Activated CD4-positive, alpha-beta T cell treated with anti-CD3 and anti-CD28 coated beads for 1 hour (primary cell): ENCODE measurements around the gene RASSF7.
"Not testable (repeated sequence)": the region's sequence is repeated elsewhere in the genome, so short reads cannot be mapped to it uniquely, and the experiment has no call there.

Source experiments
- DNase-seq: peaks from one replicate; pipeline ENCODE4 v3.0.0-alpha.2; 2020

The RASSF7 gene, protein sequence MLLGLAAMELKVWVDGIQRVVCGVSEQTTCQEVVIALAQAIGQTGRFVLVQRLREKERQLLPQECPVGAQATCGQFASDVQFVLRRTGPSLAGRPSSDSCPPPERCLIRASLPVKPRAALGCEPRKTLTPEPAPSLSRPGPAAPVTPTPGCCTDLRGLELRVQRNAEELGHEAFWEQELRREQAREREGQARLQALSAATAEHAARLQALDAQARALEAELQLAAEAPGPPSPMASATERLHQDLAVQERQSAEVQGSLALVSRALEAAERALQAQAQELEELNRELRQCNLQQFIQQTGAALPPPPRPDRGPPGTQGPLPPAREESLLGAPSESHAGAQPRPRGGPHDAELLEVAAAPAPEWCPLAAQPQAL

DNA sequence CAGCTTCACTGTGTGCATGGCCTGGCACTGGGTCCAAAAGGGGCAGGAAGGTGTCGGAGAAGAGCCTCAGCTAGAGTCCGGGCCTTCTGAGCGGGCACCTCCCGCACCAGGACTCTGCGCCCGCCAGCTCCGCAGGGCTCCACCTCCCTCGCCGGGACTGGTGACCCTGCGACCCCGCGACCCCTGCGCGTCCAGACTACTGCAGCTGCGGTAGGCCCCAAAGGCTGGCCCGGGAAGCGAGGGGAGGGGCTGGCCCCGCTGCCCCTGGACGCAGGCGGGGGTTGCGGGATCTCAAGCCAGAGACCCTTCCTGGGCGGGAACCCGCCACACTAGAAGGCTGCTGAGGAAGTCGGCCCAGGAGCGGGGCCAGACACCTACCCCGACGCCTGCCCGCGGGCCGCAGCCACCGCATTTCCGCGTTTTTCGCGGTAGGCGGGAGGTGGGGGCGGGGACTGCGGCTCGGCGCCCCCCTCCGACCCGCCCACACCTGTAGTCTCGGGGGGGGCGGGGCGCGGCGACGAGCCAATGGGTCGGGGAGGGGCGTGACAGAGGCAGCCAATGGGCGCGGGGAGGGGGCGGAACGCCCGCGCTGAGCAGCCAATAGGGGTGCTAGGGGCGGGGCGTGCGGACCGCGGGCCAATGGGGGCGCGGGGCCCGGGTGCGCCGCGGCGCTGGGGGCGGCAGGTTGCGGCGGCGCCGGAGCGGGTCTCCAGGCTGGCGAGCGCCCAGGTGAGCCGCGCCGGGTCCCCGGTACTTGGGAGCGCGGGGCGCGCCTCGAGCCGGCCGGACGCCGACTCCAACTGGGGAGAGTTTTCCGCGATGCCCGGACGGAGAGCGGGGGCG, at the start of gene RASSF7, which contains the start of gene LMNTD2:
RASSF7 (plus strand) TSS at position 666 of the 843 bp plus-strand sequence. CDS start 799 bp downstream, outside the sequence.
LMNTD2 (minus strand) TSS at position 434 of the 843 bp plus-strand sequence; CDS start at position 412, 22 bp downstream.
- DNase-seq = peak; percentile 96

DNA sequence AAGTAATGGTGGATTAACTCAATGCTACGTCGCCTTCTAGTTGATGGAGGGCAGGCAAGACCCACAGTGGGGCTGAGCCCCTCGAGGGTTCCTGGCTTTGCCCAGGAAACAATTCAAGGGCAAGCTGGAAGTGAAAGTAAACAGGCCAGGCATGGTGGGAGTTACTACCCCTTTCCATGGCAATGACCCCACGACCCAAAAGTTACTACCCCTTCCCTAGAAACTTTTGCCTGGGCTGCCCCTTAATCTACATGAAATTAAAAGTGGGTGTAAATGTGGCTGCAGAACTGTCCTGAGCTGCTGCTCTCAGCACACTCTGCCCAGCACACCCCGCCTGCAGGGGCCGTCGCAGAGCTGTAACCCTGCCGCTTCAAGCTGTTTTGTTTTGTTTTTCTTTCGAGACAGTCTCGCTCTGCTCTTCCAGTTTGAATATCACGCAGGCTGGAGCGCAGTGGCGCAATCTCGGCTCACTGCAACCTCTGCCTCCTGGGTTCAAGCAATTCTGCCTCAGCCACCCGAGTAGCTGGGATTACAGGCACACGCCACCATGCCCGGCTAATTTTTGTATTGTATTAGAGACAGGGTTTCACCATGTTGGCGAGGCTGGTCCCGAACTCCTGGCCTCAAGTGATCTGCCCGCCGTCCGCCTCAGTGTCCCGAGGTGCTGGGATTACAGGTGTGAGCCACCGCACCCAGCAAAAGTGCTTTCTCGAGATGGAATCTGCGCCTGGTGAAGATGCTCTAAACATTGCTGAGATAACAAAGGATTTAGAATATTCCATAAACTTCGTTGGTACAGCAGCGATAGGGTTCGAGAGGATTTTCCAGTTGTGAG, 47.8 kb upstream of the RASSF7 start:
- DNase-seq = no peak

DNA sequence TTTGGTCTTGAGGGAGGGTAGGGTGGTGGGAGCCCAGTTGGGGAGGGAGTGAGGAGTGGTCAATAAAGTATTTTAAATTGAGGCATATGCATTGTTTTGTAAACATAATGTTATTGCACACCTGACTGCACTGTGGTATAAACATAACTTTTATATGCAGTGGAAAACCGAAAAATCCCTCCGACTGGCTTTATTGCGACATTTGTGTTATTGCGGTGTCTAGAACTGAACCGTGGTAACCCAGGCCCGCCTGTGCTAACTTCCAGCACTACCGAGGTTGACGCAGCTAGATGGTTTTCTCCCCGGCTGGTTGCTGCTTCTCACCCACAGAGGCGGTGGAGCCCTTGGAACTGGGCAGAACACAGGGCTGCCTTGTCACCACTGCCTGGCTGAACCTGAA, 46.2 kb upstream of the RASSF7 start:
- DNase-seq = no peak

DNA sequence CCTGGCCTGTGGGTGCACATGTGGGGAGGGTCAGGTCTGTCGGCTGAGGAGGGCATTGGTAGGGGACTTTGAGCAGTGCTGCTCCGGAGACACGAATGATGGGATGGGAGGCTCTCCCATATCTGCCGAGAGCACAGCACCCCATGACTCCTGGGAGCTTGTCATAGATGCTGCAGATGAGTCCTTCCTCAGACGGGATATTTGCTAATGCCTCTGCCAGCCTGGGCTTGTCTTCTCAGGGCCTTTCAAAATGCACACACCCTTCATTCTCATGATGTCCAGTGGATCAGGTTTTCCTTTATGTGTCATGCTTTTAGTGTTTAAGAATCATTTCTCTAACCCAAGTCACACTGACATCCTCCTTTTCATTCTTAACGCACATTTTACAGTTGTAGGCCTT, 45.6 kb upstream of the RASSF7 start:
- no peak for DNase-seq

DNA sequence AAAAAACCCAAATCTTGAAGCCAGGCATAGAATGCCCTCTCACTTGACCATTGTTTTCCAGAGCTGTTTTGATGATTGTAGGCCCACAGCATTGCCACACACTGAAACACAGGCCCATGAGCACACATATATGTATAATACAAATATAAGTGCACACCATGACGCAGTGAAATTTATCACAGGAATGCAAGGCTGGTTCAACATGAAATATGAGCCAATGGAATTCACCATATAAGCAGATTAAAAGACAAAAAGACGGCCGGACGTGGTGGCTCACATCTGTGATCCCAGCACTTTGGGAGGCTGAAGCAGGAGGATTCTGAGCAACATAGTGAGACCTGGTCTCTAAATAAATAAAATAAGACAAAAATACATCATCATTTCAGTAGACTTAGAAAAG, 44.4 kb upstream of the RASSF7 start:
- DNase-seq = no peak

DNA sequence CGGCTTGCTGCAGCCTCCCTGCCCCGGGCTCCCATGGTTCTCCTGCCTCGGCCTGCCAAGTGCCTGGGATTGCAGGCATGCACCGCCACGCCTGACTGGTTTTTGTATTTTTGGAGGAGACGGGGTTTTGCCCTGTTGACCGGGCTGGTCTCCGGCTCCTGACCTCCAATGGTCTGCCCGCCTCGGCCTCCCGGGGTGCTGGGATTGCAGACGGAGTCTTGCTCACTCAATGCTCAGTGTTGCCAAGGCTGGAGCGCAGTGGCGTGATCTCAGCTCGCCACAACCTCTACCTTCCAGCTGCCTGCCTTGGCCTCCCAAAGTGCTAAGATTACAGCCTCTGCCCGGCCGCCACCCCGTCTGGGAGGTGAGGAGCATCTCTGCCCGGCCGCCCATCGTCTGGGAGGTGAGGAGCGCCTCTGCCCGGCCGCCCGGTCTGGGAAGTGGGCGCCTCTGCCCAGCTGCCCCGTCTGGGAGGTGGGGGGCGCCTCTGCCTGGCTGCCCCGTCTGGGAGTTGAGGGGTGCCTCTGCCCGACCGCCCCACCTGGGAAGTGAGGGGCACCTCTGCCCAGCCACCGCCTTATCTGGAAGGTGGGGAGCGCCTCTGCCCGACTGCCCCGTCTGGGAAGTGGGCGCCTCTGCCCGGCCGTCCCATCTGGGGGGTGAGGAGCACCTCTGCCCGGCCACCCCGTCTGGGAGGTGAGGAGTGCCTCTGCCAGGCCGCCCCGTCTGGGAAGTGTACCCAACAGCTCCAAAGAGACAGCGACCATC, 43.7 kb upstream of the RASSF7 start:
- not testable (repeated sequence) for DNase-seq

DNA sequence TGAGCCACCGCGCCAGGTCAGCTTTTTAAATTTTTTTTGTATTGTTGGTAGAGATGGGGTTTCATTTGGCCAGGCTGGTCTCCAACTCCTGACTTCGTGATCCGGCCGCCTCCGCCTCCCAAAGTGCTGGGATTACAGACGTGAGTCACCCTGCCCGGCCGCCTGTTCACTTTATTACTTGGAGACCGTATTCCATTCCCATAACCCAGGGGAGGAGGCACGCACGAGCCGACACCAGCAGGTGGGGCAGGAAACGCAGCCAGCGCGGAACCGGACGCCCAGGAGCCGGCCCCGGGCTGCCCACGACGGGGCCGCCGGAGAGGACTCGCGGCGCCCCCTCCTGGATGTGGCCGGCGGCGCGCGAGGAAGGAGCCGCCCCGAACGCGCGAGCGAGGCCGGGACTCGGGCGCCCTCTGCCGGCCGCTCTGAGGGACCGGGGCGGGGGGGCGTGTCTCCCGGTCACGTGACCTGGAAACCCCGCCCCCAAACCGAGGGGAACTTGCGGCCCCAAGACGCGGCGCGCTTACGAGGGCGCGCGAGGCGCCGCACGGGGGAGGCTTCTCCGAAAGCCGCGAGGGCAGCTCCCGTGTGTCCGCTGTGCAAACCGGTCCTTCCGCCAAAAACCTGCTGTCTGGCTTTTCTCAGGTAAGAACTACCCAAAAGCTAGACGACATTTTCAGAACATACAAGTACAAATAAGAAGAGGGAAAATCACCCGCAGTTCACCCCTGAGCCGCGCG, 42.1 kb upstream of the RASSF7 start:
- DNase-seq = peak; percentile 85

DNA sequence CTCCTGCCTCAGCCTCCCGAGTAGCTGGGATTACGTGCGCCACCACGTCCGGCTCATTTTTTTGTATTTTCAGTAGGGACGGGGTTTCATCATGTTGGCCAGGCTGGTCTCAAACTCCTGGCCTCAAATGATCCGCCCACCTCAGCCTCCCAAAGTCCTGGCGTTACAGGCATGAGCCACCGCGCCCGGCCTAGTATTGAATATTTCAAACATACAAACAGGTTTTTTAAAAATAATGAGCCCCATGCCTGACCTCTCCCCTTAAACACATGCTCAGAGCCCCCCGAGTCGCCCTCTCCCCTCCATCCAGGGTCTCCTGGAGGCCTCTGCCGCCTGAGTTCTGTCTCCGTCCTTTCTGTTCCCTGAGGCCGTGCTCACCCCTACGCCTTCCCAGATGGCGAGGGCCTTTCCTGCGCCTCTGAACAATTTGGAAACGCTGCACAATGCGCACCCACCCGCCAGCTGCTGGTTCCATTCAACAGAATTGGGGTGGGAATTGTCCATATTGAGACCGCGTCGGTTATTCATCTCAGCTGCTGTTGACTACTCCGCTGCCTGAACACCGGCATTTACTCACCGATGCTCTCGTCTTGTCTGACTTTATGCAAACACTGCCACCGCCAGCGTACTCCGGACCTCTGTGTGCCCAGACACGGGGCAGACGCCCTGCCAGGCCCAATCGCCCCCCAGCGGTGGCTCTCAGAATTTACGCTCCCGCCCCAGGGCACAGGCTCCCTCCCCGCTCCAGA, 40.2 kb upstream of the RASSF7 start:
- no peak for DNase-seq

DNA sequence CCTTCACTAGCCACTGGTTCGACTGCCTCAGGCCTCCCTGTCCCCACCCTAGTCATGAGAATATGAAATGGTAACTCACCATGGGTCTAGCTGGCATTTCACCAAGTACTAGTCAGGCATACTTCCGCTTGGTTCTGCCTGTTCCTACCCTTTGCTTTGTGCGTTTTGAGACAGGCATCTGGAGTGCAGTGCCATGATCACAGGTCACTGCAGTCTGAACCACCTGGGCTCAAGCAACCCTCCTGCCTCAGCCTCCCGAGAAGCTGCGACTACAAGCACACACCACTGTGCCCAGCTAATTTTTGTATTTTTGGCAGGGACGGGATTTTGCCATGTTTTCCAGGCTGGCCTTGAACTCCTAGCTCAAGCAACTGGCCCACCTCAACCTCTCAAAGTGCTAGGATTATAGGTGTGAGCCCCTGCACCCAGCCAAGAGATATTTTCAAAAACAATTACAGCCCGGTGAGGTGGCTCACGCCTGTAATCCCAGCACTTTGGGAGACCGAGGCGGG, 39.5 kb upstream of the RASSF7 start:
- no peak for DNase-seq

DNA sequence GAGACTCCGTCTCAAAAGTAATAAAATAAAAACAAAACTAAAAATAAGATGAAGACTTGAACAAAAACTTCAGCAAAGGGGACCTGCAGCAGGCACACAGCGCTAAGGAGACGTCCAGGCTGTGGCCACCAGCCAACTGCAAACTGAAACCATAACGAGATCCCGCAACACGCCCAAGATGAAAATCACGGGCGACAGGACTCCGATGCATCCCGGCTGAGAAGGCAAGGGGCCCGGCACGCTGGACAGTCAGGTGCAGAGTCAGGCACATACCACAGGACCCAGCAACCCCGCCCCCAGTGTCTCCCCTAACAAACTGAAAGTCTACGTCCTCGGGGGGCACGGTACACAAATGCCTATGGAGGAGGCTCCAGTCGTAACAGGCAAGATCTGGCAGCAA, 34.6 kb upstream of the RASSF7 start:
- no peak for DNase-seq

DNA sequence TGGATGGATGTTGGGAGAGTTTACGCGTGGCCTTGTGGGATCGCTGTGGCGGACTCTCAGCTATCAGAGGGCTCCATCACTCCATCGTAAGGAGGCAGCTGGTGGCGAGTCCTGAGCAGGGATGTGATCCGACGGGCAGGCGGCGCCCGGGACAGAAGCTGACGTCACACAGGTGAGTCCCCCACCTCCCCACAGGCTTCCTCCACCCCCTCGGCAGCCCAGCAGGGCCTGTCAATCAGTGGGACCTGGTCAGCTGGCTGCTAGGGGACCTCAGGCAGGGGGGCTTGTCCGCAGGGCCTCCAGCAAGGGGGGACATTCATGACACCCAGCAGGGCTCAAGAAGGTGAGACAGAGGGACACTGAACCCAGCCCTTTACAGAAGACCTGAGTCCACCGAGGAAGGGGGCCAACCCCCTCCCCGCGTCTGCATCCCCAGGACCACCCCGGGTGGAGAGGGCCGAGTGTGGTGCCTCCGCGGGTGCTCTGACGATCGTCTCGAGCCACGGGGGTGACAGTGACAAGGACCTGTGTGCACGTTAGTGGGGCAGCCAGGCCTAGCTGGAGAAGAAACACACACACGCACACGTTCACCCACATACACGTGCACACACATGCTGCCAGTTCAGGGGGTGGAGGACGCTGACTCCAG, 32.5 kb upstream of the RASSF7 start:
- DNase-seq = no peak

DNA sequence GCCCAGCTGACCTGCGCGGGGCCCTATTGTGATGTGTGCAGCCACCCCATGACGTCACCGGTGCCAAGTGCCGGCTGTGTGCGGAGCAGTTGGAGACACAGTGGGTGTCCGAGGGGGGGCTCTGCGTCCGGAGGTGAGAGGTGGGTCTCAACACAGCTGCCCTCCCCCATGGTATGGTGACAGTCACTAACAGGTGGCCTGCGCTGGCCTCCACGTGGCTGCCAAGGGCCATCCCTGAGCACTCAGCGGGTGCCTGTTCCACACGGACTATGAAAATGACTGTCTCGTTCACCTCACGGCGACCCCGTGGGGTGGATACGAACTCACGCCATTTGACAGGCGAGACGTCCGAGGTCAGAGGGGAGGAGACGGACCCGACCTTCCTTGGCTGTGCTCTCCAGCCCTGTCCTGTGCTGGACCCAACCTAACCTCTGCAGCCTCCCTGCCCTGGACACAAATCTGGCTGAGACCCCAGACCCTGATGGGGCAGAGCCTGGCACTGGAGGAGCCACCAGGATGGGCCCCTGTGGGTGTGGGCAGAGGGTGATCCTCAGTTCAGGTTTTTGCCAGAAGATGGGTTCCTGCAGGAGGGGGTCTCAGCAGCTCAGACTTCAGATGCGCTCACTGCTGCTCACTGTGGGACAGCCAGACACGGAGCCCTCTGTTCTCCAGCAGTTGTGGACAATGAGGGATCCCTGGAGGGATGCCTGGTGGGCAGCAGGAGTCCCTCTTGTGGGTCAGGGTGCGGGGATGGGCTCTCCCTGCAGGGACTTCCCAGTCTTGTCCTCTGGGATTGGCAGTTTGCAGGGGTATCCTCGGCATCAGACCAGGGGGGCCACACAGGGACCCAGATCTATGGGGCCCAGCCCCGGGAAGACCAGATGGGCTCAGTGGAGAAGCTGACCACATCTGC, 31.7 kb upstream of the RASSF7 start:
- DNase-seq = no peak

DNA sequence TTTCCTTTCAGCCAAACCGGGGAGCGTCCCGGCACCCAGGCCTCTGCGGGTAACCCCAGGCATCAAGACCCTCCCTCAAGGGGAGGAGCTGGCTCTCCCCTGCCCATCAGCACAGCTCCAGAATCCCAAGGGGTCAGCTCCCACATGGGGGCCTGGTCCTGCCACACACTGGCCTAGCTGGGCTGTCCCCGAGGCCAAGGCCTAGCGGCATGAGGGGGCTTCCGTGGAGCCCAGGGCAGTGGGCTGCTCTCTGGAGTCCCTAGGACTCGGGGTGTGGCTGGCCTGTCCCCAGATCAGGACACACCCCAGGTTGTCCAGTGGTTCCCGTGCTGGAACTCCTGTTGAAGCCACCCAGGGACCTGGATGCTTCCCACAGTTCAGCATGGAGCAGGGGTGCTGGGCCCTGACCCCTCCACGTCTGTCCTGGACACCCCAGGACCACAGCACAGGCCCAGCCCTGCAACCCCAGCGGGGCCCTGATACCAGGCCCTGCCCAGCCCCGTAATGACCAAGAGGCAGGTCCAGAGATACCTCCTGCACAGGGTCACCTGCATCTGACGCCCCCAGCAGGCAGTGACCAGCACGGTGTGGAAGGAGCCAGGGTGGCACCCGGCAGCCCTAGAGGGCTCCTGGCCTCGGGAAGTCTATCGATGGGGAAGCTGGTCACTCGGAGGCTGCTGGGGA, 30.9 kb upstream of the RASSF7 start:
- DNase-seq = no peak

DNA sequence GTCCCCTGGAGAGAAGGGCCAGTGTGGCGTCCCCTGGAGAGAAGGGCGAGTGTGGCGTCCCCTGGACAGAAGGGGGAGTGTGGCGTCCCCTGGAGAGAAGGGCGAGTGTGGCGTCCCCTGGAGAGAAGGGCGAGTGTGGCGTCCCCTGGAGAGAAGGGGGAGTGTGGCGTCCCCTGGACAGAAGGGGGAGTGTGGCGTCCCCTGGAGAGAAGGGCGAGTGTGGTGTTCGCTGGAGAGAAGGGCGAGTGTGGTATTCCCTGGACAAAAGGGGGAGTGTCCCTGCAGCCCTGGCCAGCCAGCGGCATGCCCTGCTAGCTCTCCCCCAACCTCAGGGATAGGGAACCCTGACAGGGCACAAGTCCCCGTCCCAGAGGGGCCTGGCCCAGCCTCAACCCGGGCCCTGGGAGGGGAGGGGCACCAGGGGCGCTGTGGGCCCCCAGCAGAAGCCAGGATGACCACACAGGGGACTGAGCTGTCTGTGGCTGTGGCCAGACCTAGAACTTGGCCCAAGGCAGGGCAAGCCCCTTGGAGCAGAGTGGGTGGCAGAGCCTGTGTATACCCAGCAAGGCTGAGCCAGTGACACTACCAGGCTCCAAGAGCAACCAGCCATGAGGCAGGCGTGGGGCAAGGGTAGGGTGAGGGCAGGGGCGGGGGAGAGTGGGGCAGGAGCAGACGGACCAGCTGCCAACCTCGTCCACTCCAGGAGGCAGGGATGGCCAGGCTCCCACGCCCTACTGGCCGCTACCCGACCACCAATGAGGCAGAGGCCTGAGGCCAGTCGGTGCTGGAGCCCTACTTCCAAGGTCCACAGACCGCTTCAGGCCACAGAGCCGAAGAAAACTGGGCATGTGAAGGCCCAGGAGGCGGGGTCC, 29.6 kb upstream of the RASSF7 start:
- no peak for DNase-seq

DNA sequence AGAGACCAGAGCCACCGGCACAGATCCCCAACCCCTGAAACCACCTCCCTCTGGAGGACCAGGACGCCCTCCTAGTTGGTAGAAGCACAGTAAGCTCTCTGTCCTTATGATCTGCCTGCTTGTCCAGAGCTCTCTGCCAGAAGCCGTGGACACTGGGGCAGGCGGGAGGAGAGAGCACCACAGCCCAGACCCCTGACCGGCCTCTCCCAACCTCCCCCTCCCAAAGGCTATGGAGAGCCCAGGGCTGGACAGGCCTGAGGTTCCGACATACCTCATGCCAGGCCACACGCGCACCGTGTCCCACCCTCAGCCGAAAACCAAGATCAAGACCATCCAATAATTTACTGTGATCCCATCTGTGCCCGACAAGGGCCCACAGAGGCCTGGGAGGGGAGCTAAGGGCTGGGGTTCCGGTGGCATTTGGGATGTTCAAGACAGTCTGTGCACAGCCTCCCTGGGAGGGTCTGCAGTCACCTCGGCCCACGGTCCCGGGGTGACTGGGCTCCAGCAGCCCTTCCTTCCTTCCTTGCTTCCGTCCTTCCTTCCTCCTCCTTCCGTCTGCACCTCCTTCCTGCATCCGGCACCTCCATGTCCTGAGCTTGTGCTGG, 28.7 kb upstream of the RASSF7 start:
- DNase-seq = no peak

DNA sequence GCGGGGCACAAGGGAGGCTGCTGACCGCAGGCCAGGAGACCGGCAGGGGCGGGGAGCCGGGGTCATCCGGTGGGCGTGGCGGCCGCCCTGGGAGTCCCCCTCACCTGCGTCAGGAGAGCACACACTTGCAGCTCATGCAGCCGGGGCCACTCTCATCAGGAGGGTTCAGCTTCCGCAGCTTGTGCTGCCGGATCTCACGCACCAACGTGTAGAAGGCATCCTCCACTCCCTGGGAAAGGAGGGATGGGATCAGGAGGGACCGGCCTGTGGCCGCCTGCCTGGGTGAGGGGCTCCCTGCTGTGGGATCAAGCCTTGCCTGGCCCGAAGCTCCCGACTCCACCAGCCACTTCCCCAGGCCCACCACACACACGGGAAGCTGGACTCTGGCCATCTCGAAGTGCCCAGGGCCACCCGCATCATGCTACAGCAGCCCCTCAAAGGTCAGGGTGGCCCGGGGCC, 28.2 kb upstream of the RASSF7 start:
- no peak for DNase-seq
